Right atrium auricular region (tissue), 2 donors: ENCODE results near the gene IFNGR1. TPM values are rescaled to one million over a fixed set of nuclear protein-coding genes. Genes with fewer than 3 reads are reported as not detected.

ENCODE experiments used
- DNase-seq: peaks from one replicate; pipeline ENCODE4 v3.0.0-alpha.2; 2019; ENCODE audit warnings: low spot score
- H3K27ac ChIP-seq, 2 donors: fragments of 200-600 bp; sonication (generic); 1 replicate in 1 of 2; 2 replicates in 1 of 2; pipeline ENCODE4 v1.5.1; 2016 to 2019
- H3K27me3 ChIP-seq, 2 donors: fragments of 200-600 bp; sonication (generic); one replicate each; pipeline versions ENCODE4 v1.5.1 to v1.6.0; 2017 to 2019
- H3K36me3 ChIP-seq: fragments of 200-600 bp; sonication (generic); one replicate; pipeline ENCODE4 v1.5.1; 2016
- H3K4me1 ChIP-seq, 2 donors: fragments of 200-600 bp; sonication (generic); one replicate each; pipeline versions ENCODE4 v1.5.1 to v1.6.0; 2017 to 2019
- H3K4me3 ChIP-seq, 2 donors: fragments of 200-600 bp; sonication (generic); 1 replicate in 1 of 2; 2 replicates in 1 of 2; pipeline ENCODE4 v1.5.1; 2017 to 2019; ENCODE audit warnings: mild to moderate bottlenecking in 1 of 2, moderate library complexity in 1 of 2
- H3K9me3 ChIP-seq, 2 donors: fragments of 200-600 bp; sonication (generic); one replicate each; pipeline ENCODE4 v1.5.1; 2019
- total RNA-seq, 2 donors: library from RNA; depleted of rRNA; stranded (reverse); fragments of >200 nt; gene quantifications; one replicate each; pipeline ENCODE4 v1.1.0, GENCODE V29; 2016
- TF ChIP-seq, protein P1 (sequence below), 2 donors: fragments of 200-600 bp; sonication (generic); IDR thresholded peaks; one replicate each; pipeline ENCODE4 v1.5.1; 2019; ENCODE audit warnings: antibody characterized with exemption in 2 of 2

Gene IFNGR1
- total RNA-seq, 2 donors from 2014 or later, result 111 to 143 TPM

DNA sequence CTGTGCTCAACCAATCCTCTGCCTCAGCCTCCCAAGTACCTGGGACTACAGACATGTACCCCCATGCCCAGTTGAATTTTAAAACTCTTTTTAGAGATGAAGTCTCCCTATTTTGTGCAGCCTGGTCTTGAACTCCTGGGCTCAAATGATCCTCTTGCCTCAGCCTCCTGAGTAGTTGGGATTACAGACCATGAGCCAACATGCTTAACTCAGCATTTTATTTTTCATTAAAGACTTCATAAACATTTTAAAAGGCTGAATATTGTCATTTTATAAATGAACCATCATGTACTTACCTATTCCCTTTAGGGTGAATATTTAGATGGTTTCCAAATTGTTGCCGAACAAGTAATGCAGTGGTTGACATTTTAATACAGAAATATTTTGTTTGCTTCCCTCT lies 16.5 kb upstream of the IFNGR1 start:
- TF ChIP-seq, protein P1, sequence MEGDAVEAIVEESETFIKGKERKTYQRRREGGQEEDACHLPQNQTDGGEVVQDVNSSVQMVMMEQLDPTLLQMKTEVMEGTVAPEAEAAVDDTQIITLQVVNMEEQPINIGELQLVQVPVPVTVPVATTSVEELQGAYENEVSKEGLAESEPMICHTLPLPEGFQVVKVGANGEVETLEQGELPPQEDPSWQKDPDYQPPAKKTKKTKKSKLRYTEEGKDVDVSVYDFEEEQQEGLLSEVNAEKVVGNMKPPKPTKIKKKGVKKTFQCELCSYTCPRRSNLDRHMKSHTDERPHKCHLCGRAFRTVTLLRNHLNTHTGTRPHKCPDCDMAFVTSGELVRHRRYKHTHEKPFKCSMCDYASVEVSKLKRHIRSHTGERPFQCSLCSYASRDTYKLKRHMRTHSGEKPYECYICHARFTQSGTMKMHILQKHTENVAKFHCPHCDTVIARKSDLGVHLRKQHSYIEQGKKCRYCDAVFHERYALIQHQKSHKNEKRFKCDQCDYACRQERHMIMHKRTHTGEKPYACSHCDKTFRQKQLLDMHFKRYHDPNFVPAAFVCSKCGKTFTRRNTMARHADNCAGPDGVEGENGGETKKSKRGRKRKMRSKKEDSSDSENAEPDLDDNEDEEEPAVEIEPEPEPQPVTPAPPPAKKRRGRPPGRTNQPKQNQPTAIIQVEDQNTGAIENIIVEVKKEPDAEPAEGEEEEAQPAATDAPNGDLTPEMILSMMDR (IDR thresholded peaks at IDR 0.05), result no peak
- no peaks in the 10 kb centered on the region for H3K9me3 ChIP-seq
- no peak overlapping the region for H3K27ac ChIP-seq
- H3K4me3 ChIP-seq, result no peak overlapping the region
- peaks cover 0 to 64% of the 10 kb centered on the region in 2 donors for H3K4me1 ChIP-seq
- no peak for DNase-seq
- H3K27me3 ChIP-seq, result no peaks in the 10 kb centered on the region
- H3K36me3 ChIP-seq, result no peaks in the 10 kb centered on the region

DNA sequence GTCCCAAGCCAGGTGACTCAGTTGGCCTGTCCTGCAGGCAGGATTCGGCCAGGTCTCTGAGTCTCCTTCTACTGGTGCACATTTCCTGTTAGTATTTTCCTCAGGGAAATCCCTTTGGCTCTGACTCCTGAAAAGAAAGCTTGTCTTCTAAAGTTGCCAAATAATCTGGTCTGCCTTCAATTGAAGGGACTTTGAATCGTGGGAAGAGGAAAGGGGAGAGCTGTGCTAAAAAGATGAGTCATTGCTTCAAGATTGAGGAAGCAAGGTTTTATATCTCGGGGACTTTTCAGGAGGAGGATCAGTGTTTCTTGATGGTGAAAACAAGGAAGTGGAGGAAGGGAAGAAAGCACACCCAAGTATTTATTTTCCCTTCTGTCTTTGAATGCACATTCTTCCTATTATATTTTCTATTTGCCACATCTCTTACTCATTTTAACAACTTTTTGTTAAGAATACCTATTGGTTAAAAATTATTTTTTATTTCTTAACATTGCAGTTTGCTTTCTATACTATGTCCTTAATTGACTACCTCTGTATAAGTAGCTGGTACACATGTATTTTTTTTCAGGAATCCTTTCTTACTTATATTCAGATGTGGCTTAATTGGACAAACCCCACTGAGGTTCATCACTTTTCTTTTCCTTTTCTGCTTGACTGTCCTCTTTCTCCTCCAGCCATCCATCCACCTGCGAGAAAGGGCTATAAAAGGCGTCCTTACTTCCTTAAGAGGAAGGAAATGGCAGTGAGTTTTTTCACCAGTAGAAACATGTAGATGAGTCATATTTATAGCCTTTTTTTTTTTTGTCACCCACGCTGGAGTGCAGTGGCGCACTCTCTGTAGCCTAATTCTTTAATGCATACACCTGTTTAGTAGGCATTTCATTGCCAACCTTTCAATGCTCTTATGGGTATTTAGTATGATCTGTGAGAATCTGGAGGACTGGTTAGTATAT lies 15.0 kb upstream of the IFNGR1 start:
- TF ChIP-seq, protein P1 (IDR thresholded peaks at IDR 0.05), result no peak
- Histone ChIP-seq H3K27ac (peak overlapping the region; percentile 65 to 77), H3K27me3 (no peaks in the 10 kb centered on the region), H3K4me1 (peaks cover 0 to 76% of the 10 kb centered on the region in 2 donors), H3K4me3 (no peak overlapping the region), H3K36me3 (no peaks in the 10 kb centered on the region), H3K9me3 (no peaks in the 10 kb centered on the region)
- no peak for DNase-seq

DNA sequence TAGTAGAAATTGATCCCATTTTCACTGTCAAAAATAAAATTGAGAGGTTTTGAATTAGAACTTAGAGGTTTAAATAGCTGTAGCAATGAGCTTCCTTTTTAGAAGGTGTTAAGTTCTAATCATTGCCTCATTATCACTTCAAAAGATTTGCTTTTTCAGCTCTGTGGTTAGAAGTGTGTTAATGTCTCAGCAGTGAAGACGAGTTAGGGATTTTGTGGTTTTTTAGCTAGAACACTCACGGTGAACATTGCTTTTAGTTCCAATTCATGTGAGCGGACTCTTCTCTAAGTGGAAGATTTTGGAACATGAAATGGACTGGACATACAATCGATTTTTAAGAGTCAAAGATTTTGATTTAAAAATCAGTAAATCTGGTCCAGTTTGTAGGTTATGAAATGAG lies 12.7 kb upstream of the IFNGR1 start:
- TF ChIP-seq, protein P1 (IDR thresholded peaks at IDR 0.05), result no peak
- no peak for DNase-seq
- peaks cover 0 to 91% of the 10 kb centered on the region in 2 donors for H3K4me1 ChIP-seq
- no peaks in the 10 kb centered on the region for H3K27me3 ChIP-seq
- no peaks in the 10 kb centered on the region for H3K9me3 ChIP-seq
- H3K4me3 ChIP-seq, result no peak overlapping the region
- peak overlapping the region in 1 of 2 donors; percentile 73 for H3K27ac ChIP-seq
- H3K36me3 ChIP-seq, result no peaks in the 10 kb centered on the region

DNA sequence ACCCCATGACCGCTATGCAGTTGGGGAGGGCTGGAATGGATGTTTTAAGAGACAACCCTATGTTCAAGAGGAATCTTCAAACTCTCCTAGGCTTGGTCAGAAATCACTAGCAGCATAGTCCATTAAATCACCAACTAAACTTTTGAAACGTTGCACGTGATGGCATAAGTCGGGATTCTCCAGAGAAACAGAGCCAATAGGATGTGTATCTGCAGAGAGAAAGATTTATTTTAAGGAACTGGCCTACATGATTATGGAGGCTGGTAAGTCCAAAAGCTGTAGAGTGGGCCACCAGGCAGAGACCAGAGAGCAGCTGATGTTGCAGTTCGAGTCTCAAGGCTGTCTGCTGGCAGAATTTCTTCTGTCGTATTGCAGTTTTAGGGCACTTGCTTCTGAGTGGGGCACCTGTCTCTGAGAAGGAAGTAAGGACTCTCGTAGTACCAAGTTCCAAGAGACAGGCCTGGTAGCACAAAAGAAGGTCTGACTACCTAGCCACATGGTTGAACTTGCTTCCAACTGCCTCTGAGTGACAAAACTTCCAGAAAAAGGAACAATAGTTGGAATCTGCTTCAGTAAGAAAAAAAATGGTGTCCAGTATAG lies 11.9 kb upstream of the IFNGR1 start:
- no peaks in the 10 kb centered on the region for H3K9me3 ChIP-seq
- peaks cover 0 to 98% of the 10 kb centered on the region in 2 donors for H3K4me1 ChIP-seq
- H3K27ac ChIP-seq, result peak overlapping the region; percentile 73

DNA sequence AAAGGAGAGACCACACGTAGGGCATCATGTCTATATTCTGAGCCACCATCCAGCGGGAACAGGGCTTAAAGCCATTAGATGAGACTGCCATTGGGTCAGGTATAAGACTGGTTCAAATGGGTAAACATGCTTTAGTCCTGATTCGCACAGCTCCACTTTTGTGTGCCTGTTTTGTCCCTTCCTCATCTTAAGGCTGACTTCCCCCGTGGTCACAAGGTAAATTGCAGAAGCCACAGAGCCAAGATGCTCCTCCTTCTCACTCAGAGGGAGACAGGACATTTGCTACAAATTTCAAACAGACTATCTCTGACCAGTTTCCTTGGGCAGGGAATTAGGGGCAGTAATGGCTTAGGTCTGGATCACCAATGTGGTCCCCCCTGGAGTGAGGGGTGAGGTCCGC lies 11.4 kb upstream of the IFNGR1 start:
- Histone ChIP-seq H3K36me3 (no peaks in the 10 kb centered on the region), H3K4me3 (no peak overlapping the region), H3K9me3 (no peaks in the 10 kb centered on the region), H3K27me3 (no peaks in the 10 kb centered on the region), H3K4me1 (peaks cover 0 to 95% of the 10 kb centered on the region in 2 donors), H3K27ac (peak overlapping the region; percentile 73)
- TF ChIP-seq, protein P1 (IDR thresholded peaks at IDR 0.05), result no peak
- DNase-seq, result no peak

More for the DNA sequence above, 11.9 kb upstream of the IFNGR1 start:
- Histone ChIP-seq H3K27me3 (no peaks in the 10 kb centered on the region), H3K4me3 (no peak overlapping the region), H3K36me3 (no peaks in the 10 kb centered on the region)
- TF ChIP-seq, protein P1 (IDR thresholded peaks at IDR 0.05), result no peak
- no peak for DNase-seq
